Keratinocyte (primary cell): ENCODE measurements around the gene SRRD. TPM values are rescaled to one million over a fixed set of nuclear protein-coding genes. Genes with fewer than 3 reads are reported as not detected.

Source experiments
- DNase-seq: peaks from one replicate; pipeline ENCODE4 v3.0.0-alpha.2; 2011; ENCODE audit warnings: low read depth, missing footprints, low spot score
- FAIRE-seq: peaks from 2 replicates; lab custom pipeline; 2011; peaks lifted over from hg19 to GRCh38; lab: Jason Lieb, UNC
- H2AFZ ChIP-seq: 2 replicates; pipeline ENCODE4 v1.6.0; 2012; ENCODE audit warnings: low read length, control low read depth, inconsistent platforms; ENCODE audit not compliant: control insufficient read depth
- H3K27ac ChIP-seq: 2 replicates; pipeline ENCODE4 v1.5.1; 2011; ENCODE audit warnings: low read length; ENCODE audit not compliant: control insufficient read depth, insufficient read depth
- H3K27me3 ChIP-seq: 3 replicates; pipeline ENCODE4 v1.6.0; 2011; ENCODE audit warnings: low read length; ENCODE audit not compliant: control insufficient read depth, insufficient read depth; ENCODE audit errors: extremely low read depth
- H3K36me3 ChIP-seq, 2 experiments: 2 replicates in 1 of 2; 3 replicates in 1 of 2; pipeline ENCODE4 v1.5.1; 2011; ENCODE audit warnings: low read length in 2 of 2, mild to moderate bottlenecking in 1 of 2; ENCODE audit not compliant: control insufficient read depth in 2 of 2, insufficient read depth in 2 of 2; ENCODE audit errors: extremely low read depth in 1 of 2
- H3K4me1 ChIP-seq: 3 replicates; pipeline ENCODE4 v1.5.1; 2011; ENCODE audit warnings: low read length; ENCODE audit not compliant: control insufficient read depth, insufficient read depth; ENCODE audit errors: extremely low read depth
- H3K4me2 ChIP-seq: 3 replicates; pipeline ENCODE4 v1.6.0; 2011; ENCODE audit warnings: low read depth, low read length; ENCODE audit not compliant: control insufficient read depth, insufficient read depth; ENCODE audit errors: extremely low read depth
- H3K4me3 ChIP-seq, 3 experiments: fragments of 200-600 bp in 1 of 3; sonication (generic) in 1 of 3; 2 replicates in 2 of 3; 3 replicates in 1 of 3; pipeline ENCODE4 v1.5.1; 2011 to 2016; ENCODE audit warnings: low read length in 3 of 3, mild to moderate bottlenecking in 3 of 3, control low read depth in 2 of 3, inconsistent platforms in 1 of 3, low read depth in 1 of 3, mixed read lengths in 1 of 3, mixed run types in 1 of 3, moderate library complexity in 1 of 3; ENCODE audit not compliant: control insufficient read depth in 2 of 3, insufficient read depth in 2 of 3; ENCODE audit errors: extremely low read depth in 1 of 3
- H3K79me2 ChIP-seq: 2 replicates; pipeline ENCODE4 v1.6.0; 2012; ENCODE audit warnings: low read length; ENCODE audit not compliant: control insufficient read depth, insufficient read depth
- H3K9ac ChIP-seq: 3 replicates; pipeline ENCODE4 v1.6.0; 2011; ENCODE audit warnings: low read length; ENCODE audit not compliant: control insufficient read depth, insufficient read depth; ENCODE audit errors: extremely low read depth
- H3K9me1 ChIP-seq: 3 replicates; pipeline ENCODE4 v1.6.0; 2011; ENCODE audit warnings: low read length; ENCODE audit not compliant: control insufficient read depth, insufficient read depth; ENCODE audit errors: extremely low read depth
- H3K9me3 ChIP-seq: 2 replicates; pipeline ENCODE4 v1.5.1; 2012; ENCODE audit warnings: low read depth, low read length; ENCODE audit not compliant: control insufficient read depth
- H4K20me1 ChIP-seq: 3 replicates; pipeline ENCODE4 v1.6.0; 2011; ENCODE audit warnings: low read length; ENCODE audit not compliant: control insufficient read depth, insufficient read depth; ENCODE audit errors: extremely low read depth
- CTCF ChIP-seq, 3 experiments: IDR thresholded peaks in 1 of 3; conservative IDR thresholded peaks in 1 of 3; optimal IDR thresholded peaks in 1 of 3; 2 replicates in 2 of 3; 3 replicates in 1 of 3; pipeline versions ENCODE3 to v1.5.1; 2011; ENCODE audit warnings: low read length in 3 of 3, mild to moderate bottlenecking in 3 of 3, moderate library complexity in 2 of 3, control low read depth in 1 of 3, inconsistent platforms in 1 of 3; ENCODE audit not compliant: insufficient read depth in 2 of 3; ENCODE audit errors: extremely low read depth in 1 of 3
- EZH2 ChIP-seq: IDR thresholded peaks from one replicate; pipeline ENCODE4 v1.6.1; 2012; ENCODE audit warnings: inconsistent platforms, mild to moderate bottlenecking, low read length, moderate library complexity
- dilution Hi-C: fragments of 300-500 bp; cut with MboI; formaldehyde crosslinking; loops from one replicate; pipeline ENCODE4 v1.7.0; 2020; ENCODE audit warnings: low sequenced_read_pairs; ENCODE audit not compliant: extremely low pct_ligation_motif_present
- polyA plus RNA-seq, 5 experiments: library from polyadenylated mRNA; depleted of rRNA in 3 of 5; stranded (reverse) in 3 of 5; stranded (forward) in 1 of 5; unstranded in 1 of 5; fragments of >200 nt; gene quantifications; 1 replicate in 1 of 5; 2 replicates in 3 of 5; 3 replicates in 1 of 5; pipeline versions ENCODE4 v1.2.1 to v1.2.3, GENCODE V29; 2011 to 2012; ENCODE audit warnings: missing spikeins in 2 of 5, low read depth in 1 of 5, low replicate concordance in 1 of 5

Gene SRRD
- polyA plus RNA-seq, 1 donor (not counting 4 experiments of a cell fraction or from before 2014, with no cell fraction given): 45.0 TPM

- no peaks in the 10 kb centered on the region for H3K9me3 ChIP-seq
- TF ChIP-seq CTCF (optimal IDR thresholded peaks at IDR 0.05 in 1 of 3, IDR thresholded peaks at IDR 0.05 in 1 of 3, conservative IDR thresholded peaks at IDR 0.05 in 1 of 3; ENCODE audit: extremely low read depth in 1 of 3, insufficient read depth in 2 of 3, low read length in 3 of 3) (no peak), EZH2 (no peak)
- FAIRE-seq: no peak
These were observed 35.9 kb upstream of the SRRD start for GRCh38 chr22:26447584-26448329.

GRCh38 chr22:26448334-26448733, 35.3 kb upstream of the SRRD start:
- DNase-seq (no peak), FAIRE-seq (no peak)
- H4K20me1 ChIP-seq: no peaks in the 10 kb centered on the region
- no peak overlapping the region for H2AFZ ChIP-seq
- dilution Hi-C loops: no loop called here
- H3K27me3 ChIP-seq: no peaks in the 10 kb centered on the region
- H3K36me3 ChIP-seq: peaks cover 4 to 13% of the 10 kb centered on the region in 2 experiments
- no peak overlapping the region for H3K4me2 ChIP-seq
- H3K9ac ChIP-seq: no peak overlapping the region
- no peaks in the 10 kb centered on the region for H3K79me2 ChIP-seq
- no peak overlapping the region for H3K27ac ChIP-seq
- H3K4me1 ChIP-seq: peaks cover 5% of the 10 kb centered on the region
- TF ChIP-seq CTCF (optimal IDR thresholded peaks at IDR 0.05 in 1 of 3, IDR thresholded peaks at IDR 0.05 in 1 of 3, conservative IDR thresholded peaks at IDR 0.05 in 1 of 3; ENCODE audit: extremely low read depth in 1 of 3, insufficient read depth in 2 of 3, low read length in 3 of 3) (no peak), EZH2 (no peak)
- H3K4me3 ChIP-seq: no peak overlapping the region
- no peaks in the 10 kb centered on the region for H3K9me3 ChIP-seq
- H3K9me1 ChIP-seq: no peaks in the 10 kb centered on the region

More at GRCh38 chr22:26447584-26448329, 35.9 kb upstream of the SRRD start:
- Histone ChIP-seq H3K27me3 (no peaks in the 10 kb centered on the region), H2AFZ (no peak overlapping the region), H3K4me1 (peaks cover 5% of the 10 kb centered on the region), H3K36me3 (peaks cover 2 to 11% of the 10 kb centered on the region in 2 experiments), H3K9me1 (no peaks in the 10 kb centered on the region), H3K4me3 (no peak overlapping the region), H3K4me2 (no peak overlapping the region), H3K79me2 (no peaks in the 10 kb centered on the region), H3K9ac (no peak overlapping the region), H4K20me1 (no peaks in the 10 kb centered on the region), H3K27ac (no peak overlapping the region)
- no peak for DNase-seq
- dilution Hi-C loops: no loop called here
